Activated CD8-positive, alpha-beta T cell treated with anti-CD3 and anti-CD28 coated beads for 36 hours (primary cell): ENCODE results near the gene TESPA1. TPM values are rescaled to one million over a fixed set of nuclear protein-coding genes. Genes with fewer than 3 reads are reported as not detected.
A peak's percentile ranks its signal among the peaks of the same experiment; 100 is the strongest.
"Not testable (repeated sequence)": the region's sequence is repeated elsewhere in the genome, so short reads cannot be mapped to it uniquely, and the experiment has no call there.

Experiments used
- ATAC-seq: fragments of 200-7000 bp; cut with Tn5 transposase; one replicate; pipeline ENCODE4 v1.10.0; 2021; ENCODE audit warnings: mild to moderate bottlenecking, moderate library complexity
- CTCF ChIA-PET: fragments of 350-600 bp; sonication (Branson Sonifier 250); formaldehyde crosslinking; loops from one replicate; lab custom pipeline; 2021; ENCODE audit warnings: antibody characterized with exemption; lab: Charles Lee
- POLR2A ChIA-PET: fragments of 350-600 bp; sonication (Branson Sonifier 250); formaldehyde crosslinking; loops from one replicate; lab custom pipeline; 2021; ENCODE audit warnings: antibody characterized with exemption; lab: Charles Lee
- DNase-seq: peaks from one replicate; pipeline ENCODE4 v3.0.0-alpha.2; 2020
- H3K27ac Mint-ChIP-seq: one replicate; pipeline ENCODE4 v1.8.0; 2021; ENCODE audit warnings: mild to moderate bottlenecking, mixed read lengths
- H3K27me3 Mint-ChIP-seq: one replicate; pipeline ENCODE4 v1.8.0; 2021; ENCODE audit warnings: mixed read lengths
- H3K36me3 Mint-ChIP-seq: one replicate; pipeline ENCODE4 v1.8.0; 2021; ENCODE audit warnings: low read depth, mixed read lengths
- H3K4me1 Mint-ChIP-seq: one replicate; pipeline ENCODE4 v1.8.0; 2021; ENCODE audit warnings: low read depth, mixed read lengths
- H3K4me3 Mint-ChIP-seq: one replicate; pipeline ENCODE4 v1.8.0; 2021; ENCODE audit warnings: mild to moderate bottlenecking, moderate library complexity, mixed read lengths
- H3K9me3 Mint-ChIP-seq: one replicate; pipeline ENCODE4 v1.8.0; 2021; ENCODE audit warnings: mixed read lengths
- CTCF ChIP-seq: fragments of 200-600 bp; IDR thresholded peaks from one replicate; pipeline ENCODE4 v1.8.0; 2022; ENCODE audit warnings: antibody characterized with exemption, mild to moderate bottlenecking
- intact Hi-C: fragments of 100-400 bp; cut with micrococcal nuclease; formaldehyde crosslinking; loops from one replicate; pipeline ENCODE4 v1.10.0; 2022
- total RNA-seq, 2 experiments: library from RNA; stranded (reverse); gene quantifications; one replicate each; pipeline ENCODE4 v1.2.3, GENCODE V29; 2021

The TESPA1 gene
- total RNA-seq, 2 experiments from 2014 or later, result 107 to 112 TPM

GRCh38 chr12:54945082-54945481, 39.5 kb downstream of the TESPA1 start:
- DNase-seq, result no peak
- no peak overlapping the region for H3K4me3 Mint-ChIP-seq
- peaks cover 34% of the 10 kb centered on the region for H3K4me1 Mint-ChIP-seq
- ChIA-PET POLR2A (no interaction called here), CTCF (no interaction called here)
- intact Hi-C loops, result no loop called here
- no peak for ATAC-seq
- H3K27me3 Mint-ChIP-seq, result no peaks in the 10 kb centered on the region
- peaks cover 32% of the 10 kb centered on the region for H3K36me3 Mint-ChIP-seq
- H3K9me3 Mint-ChIP-seq, result no peaks in the 10 kb centered on the region
- TF ChIP-seq CTCF, result no peak
- H3K27ac Mint-ChIP-seq, result no peak overlapping the region

GRCh38 chr12:54943292-54943691, 41.3 kb downstream of the TESPA1 start:
- H3K4me1 Mint-ChIP-seq, result peaks cover 19% of the 10 kb centered on the region
- H3K9me3 Mint-ChIP-seq, CTCF ChIA-PET, H3K4me3 Mint-ChIP-seq, H3K27me3 Mint-ChIP-seq, ATAC-seq, H3K27ac Mint-ChIP-seq, DNase-seq, intact Hi-C loops, POLR2A ChIA-PET: not testable (repeated sequence)
- peaks cover 22% of the 10 kb centered on the region for H3K36me3 Mint-ChIP-seq

DNA sequence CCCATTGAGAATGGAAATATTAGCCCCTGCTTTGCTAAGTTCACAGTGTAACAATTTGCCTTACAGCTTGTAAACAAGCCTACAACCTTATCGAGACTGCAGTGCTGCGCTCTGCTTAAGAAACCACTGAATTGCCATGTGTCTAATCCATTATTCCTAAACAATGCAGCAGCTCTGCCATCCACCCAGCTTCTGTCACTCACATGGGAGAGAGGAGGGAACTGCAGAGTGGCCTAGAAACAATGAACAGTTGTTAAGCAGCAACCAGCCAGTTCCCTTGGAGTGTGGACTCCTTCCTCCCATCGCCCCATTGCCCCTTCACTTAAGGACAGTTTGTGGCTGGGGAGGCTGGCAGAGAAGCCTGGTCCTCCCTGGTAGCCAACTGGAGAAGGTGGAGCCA, 42.9 kb downstream of the TESPA1 start:
- H3K27ac Mint-ChIP-seq, result no peak overlapping the region
- DNase-seq (no peak), ATAC-seq (no peak)
- peaks cover 22% of the 10 kb centered on the region for H3K36me3 Mint-ChIP-seq
- TF ChIP-seq CTCF, result no peak
- intact Hi-C loops, result no loop called here
- CTCF ChIA-PET, result no interaction called here
- H3K4me1 Mint-ChIP-seq, result peaks cover 15% of the 10 kb centered on the region
- no peak overlapping the region for H3K4me3 Mint-ChIP-seq
- POLR2A ChIA-PET, result no interaction called here
- peaks cover 5% of the 10 kb centered on the region for H3K9me3 Mint-ChIP-seq
- H3K27me3 Mint-ChIP-seq, result no peaks in the 10 kb centered on the region

DNA sequence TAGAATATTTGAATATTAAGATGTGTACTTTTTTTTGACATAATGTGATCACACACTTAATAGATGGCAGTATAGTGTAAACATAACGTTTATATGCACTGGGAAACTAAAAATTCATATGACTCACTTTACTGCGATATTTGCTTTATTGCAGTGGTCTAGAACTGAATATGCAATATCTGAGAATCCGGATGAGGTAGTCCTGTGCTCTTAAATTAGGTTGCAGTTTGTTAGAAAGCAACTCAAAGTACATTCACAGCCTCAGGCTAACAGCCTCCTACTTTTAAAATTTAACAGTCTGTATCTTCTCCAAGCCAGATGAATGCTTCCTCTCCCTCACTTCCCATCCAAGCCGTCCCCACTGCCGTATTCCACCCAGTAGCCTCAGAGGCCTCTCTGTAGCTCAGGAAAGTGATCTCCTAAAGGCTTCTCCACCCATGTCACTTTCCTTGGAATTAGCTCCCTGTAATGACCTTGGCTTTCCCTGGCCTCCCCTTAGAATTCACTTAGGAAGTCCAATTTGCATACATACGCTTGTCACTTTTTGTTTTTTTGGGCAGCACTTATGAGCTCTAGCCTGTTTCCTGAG, 43.7 kb downstream of the TESPA1 start:
- DNase-seq (no peak), ATAC-seq (no peak)
- peaks cover 11% of the 10 kb centered on the region for H3K9me3 Mint-ChIP-seq
- TF ChIP-seq CTCF, result no peak
- ChIA-PET POLR2A (no interaction called here), CTCF (interaction anchor here (0.6 kb wide), 1 partner anchor 166 kb away, joined by 3 read pairs; no protein-coding TSS in a partner anchor)
- no peak overlapping the region for H3K4me3 Mint-ChIP-seq
- intact Hi-C loops, result no loop called here
- no peak overlapping the region for H3K27ac Mint-ChIP-seq
- no peaks in the 10 kb centered on the region for H3K27me3 Mint-ChIP-seq
- peaks cover 30% of the 10 kb centered on the region for H3K36me3 Mint-ChIP-seq
- H3K4me1 Mint-ChIP-seq, result peaks cover 20% of the 10 kb centered on the region

- POLR2A ChIA-PET, result no interaction called here
- intact Hi-C loops, result loop anchor here (10.0 kb wide), 1 partner anchor 47 kb away; the partner anchor contains the start of gene TESPA1
- Mint-ChIP-seq H3K9me3 (peaks cover 24% of the 10 kb centered on the region), H3K27ac (peak overlapping the region; percentile 7), H3K27me3 (no peaks in the 10 kb centered on the region), H3K4me3 (no peak overlapping the region), H3K36me3 (peaks cover 44% of the 10 kb centered on the region), H3K4me1 (peaks cover 49% of the 10 kb centered on the region)
- no peak for DNase-seq
- TF ChIP-seq CTCF, result no peak
- CTCF ChIA-PET, result interaction anchor here (1.6 kb wide), 1 partner anchor 188 kb away, joined by 3 read pairs; no protein-coding TSS in a partner anchor
- no peak for ATAC-seq
Observed at GRCh38 chr12:54937929-54938328, 46.6 kb downstream of the TESPA1 start.
